T1000 (cell line): ENCODE results near the gene GRK3.
"Not testable (repeated sequence)": the region's sequence is repeated elsewhere in the genome, so short reads cannot be mapped to it uniquely, and the experiment has no call there.

Experiments used
- DNase-seq: peaks from one replicate; lab custom pipeline; 2025; ENCODE audit warnings: mixed read lengths; lab: John Stamatoyannopoulos, UW

Gene GRK3

DNA sequence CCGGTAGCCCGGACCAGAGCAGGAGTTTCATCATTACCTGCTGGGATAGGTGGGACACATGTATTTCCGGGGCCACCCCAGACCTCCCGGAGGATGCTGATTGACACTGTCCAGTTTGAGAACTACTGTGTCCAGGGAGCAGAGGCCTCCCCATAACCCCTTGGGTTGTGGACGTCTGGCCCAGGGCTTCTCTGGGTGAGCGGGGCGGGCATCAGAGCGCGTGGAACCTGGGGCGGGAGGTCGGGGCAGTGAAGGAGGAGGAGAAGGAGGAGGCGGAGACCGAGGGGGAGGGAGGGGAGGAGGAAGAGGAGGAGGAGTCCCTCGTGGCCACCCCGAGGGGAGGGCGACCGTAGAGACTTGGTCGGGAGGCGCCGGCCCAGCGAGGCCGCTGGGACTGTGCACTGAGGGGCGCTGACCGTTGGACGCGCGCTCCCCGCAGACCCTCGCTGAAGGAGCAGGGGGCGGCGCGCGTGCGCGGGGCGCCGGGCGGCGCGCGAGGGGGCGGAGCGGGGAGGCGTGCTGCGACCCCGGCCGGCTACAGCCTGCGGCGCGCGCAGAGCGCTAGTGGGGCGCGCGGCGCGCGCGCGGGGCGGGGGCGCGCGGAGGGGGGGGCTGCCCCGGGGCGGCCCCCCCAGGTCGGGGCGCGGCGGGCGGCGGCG is at the start of gene GRK3:
GRK3 (plus strand) TSS at position 356 of the 659 bp plus-strand sequence. CDS start 366 bp downstream, outside the sequence.
- DNase-seq = no peak

DNA sequence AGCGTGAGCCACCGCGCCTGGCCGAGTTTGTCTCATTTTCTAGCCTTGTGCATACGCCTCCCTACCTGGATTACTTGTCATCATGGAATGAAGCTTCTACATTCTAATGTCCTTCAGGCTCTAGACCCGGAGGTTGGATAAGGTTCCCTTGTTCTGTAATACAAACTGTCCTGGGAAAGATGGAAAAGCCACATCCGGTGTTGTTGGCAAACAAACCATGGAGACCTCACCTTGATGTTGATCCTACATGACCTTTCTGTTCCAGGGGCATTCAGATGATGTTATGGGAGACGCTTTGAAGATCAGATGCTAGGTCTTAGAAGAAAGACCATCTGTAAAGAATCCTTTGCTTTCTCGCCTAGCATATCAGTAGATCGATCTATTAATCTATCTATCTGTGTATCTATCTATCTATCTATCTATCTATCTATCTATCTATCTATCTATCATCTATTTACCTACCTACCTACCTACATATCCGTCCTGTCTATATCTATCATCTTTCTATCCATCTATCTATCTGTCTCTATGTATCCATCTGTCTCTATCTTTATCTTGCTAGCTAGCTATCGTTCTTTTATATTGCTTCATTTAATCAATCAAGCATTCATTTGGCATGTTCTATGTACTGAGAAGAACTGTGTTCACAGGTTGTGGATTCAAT is 46.3 kb upstream of the GRK3 start:
- DNase-seq = no peak

DNA sequence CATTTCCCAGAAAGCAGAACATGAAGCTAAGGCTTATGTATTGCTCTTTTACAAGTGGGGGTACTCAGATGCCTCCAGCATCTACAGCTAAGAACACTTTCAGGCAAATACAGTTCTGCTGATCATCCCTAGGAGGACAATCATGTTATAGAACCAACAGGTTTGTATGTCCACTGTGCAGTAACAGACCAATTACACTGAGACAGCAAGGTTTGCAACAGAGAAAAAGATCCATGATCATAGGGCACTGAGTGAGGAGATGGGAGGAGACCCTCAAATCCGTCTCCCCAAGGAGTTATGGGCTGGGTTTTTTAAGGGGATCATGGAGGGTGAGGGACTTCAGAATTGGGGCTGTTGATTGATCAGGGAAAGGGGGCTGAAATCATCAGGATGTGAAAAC is 39.1 kb upstream of the GRK3 start:
- no peak for DNase-seq

DNA sequence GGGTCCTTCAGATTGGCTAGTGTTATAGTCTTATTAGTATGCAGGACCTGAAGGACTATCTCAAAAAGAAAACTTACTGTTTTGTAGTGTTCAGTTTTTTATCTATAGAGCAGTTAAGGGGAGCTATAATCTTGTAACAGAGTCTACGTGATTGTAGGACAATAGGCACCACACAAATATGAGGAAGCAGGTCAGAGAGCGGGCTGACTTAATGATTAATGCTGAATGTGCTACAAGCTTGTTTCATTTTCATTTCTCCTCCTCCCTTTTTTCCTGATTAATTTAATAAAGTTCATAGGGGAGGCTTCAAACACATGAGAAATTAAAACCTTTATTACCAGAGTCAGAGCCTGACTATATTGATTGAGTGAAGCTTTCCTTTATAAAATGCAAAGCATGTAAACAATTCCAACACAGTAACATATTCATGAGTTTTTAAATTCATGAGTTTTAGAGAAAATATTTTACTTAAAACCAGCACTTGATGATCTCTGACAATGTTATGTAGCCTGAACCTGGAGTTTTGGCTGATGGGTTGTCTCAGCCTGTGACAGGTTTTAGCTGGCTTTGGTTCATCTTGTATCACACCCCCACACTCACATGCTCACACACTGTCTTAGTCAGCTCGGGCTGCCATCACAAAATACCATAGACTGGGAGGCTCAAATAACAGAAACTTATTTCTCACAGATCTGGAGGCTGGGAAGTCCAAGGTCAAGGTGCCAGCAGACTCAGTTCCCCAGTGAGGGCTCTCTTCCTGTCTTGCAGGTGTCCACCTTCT is 38.5 kb upstream of the GRK3 start:
- not testable (repeated sequence) for DNase-seq

- not testable (repeated sequence) for DNase-seq
Measured at GRCh38 chr22:25527016-25527415, 37.5 kb upstream of the GRK3 start.

DNA sequence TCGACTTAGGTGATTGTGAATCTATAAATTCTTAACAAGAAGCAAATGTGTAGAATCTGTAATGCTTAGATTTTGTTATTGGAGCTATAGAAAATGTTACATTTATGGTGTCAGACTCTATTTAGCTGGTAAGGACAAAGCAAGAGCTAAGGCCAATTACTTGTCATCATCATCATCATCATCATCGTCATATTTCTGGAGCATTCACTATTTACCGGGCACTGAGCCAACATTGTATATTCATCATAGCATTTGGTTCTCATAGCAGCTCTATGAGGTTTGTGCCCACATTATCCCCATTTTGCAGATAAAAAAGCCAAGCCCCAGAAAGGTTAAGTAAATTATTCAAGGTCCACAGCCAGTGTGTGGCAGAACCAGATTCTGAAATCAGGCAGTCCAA is 36.4 kb upstream of the GRK3 start:
- not testable (repeated sequence) for DNase-seq

- DNase-seq = not testable (repeated sequence)
Measured at GRCh38 chr22:25529059-25529458, 35.4 kb upstream of the GRK3 start.

GRCh38 chr22:25529541-25530137 is 34.8 kb upstream of the GRK3 start:
- DNase-seq = not testable (repeated sequence)

DNA sequence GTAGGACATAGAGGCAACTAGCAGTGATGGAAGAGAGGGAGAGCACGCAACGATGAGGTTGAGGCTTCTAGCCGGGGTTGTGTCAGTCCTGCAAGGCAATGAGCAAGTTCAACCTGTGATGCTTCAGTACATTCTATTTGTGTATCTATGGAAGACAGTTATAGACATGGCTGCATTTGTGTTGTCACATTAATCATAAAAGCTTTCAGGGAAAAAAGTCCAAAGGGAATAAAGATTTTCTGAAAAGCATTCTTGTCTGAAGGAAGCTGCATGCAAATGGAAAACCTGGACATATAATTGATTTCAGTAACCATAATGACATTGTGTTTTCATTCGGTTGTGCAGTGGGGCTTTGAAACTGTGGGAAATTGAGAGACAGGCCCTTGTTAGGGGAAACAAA is 32.8 kb upstream of the GRK3 start:
- DNase-seq = not testable (repeated sequence)

DNA sequence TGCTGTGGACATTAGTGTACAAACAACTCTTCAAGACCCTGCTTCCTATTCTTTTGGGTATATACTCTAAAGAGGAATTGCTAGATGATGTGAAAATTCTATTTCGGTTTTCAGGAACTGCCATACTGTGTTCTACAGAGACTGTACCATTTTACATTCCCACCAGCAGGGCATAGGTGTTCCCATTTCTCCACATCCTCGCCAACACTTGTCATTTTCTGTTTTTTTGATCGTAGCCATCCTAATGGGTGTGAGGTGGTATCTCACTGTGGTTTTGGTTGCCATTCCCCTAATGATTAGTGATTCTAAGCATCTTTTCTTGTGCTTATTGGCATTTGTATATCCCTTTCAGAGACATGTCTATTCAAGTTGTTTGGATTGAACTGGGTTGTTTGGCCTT is 29.8 kb upstream of the GRK3 start:
- no peak for DNase-seq

- DNase-seq = no peak
Measured at GRCh38 chr22:25536589-25536988, 27.9 kb upstream of the GRK3 start.

GRCh38 chr22:25540166-25540907 is 24.1 kb upstream of the GRK3 start:
- no peak for DNase-seq

DNA sequence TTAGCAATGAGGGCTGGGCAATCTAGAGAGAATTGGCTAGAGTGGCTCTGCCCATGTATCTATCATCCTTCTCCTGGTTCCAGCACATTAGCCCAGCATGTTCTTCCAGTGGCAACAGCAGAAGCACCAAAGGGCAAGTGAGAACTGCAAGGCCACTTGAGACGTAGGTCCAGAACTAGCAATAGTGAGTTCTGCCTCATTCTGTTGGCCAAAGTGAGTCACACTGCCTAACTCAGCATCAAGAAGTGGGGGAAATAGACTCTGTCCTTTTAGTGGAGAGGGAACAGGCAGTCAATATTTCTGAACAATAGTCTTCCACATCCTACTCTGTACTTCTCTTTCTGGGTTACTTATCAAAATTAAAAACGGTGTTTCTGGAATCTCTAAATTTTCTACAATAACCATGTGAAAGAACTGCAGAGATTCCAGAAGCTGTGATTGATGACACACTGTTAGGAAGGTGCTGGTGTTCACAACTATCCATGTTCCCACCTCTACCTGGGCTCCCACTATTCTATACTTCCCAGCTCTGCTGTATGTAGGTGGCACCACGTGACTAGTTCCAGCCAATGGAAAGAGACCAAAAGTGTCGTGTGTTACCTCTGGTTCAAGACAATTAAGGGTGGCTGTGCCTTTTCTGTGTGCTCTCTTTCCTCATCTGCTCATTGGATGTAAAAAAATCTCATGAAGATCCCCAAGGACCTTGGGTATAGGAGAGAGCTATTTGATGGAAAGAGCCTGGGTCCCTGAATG is 23.4 kb upstream of the GRK3 start:
- no peak for DNase-seq

- DNase-seq = no peak
Measured at GRCh38 chr22:25542191-25542590, 22.3 kb upstream of the GRK3 start.

GRCh38 chr22:25542720-25543402 is 21.6 kb upstream of the GRK3 start:
- DNase-seq = no peak

- no peak for DNase-seq
Measured at GRCh38 chr22:25545146-25545545, 19.3 kb upstream of the GRK3 start.

DNA sequence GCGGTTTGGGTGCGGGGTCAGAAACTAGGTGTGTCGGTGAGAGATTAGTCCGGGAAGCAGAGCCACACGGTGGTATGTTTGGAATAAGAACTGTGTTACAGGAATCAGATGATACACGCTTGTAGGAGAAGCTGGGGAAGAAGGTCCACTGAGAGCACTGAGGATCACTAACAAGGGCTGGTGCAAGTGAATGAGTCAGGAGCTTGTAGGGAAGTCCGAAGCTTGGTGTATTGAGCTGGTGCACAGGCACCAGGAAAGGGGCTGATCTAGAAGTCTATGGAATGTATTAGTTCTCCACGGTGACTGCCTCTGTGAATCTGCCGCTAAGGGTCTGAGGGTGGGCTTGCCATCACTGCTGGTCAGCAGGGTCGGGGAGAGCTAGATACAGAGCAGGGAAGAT is 18.8 kb upstream of the GRK3 start:
- DNase-seq = no peak

GRCh38 chr22:25546242-25546641 is 18.2 kb upstream of the GRK3 start:
- DNase-seq = no peak

DNA sequence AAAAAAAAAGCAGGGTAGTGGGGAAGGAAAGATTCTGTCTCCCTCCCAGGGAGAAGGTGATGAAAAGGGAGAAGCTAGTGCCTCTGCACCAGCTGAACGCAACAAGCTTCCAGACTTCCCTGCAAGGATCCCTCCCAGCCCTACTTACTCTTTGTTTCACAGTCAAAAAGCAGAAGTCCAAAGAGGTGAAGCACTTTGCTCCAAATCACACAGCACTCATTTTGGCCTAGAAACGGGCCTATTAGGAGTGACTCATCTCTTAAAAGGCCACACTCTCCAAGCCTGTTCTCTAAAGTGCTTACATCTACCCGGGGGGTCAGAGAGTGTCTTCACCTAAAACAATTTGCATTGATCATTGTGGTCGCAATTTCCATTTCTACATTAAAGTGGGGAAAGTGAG is 17.7 kb upstream of the GRK3 start:
- DNase-seq = no peak

GRCh38 chr22:25548866-25549464 is 15.5 kb upstream of the GRK3 start:
- DNase-seq = no peak
